Vagina (tissue), 2 donors: ENCODE results near the gene MEF2C.

Experiments
- CTCF ChIP-seq, 3 experiments: fragments of 450-650 bp in 2 of 3; fragments of 200-600 bp in 1 of 3; sonication (generic) in 1 of 3; IDR thresholded peaks; one replicate each; pipeline ENCODE4 v1.5.1; 2017 to 2019; ENCODE audit warnings: antibody characterized with exemption in 3 of 3, mild to moderate bottlenecking in 2 of 3, moderate library complexity in 2 of 3
- POLR2A ChIP-seq, 2 donors: fragments of 450-650 bp; IDR thresholded peaks; one replicate each; pipeline ENCODE4 v1.6.1; 2017; ENCODE audit warnings: antibody characterized with exemption in 2 of 2, mild to moderate bottlenecking in 2 of 2, moderate library complexity in 2 of 2
- POLR2AphosphoS5 ChIP-seq, 2 donors: sonication (generic); formaldehyde crosslinking; IDR thresholded peaks; one replicate each; pipeline ENCODE4 v1.9.0; 2017; ENCODE audit warnings: antibody characterized with exemption in 2 of 2, mild to moderate bottlenecking in 2 of 2, low read depth in 1 of 2; ENCODE audit not compliant: insufficient read depth in 1 of 2

- no peak for TF ChIP-seq CTCF (IDR thresholded peaks at IDR 0.05)
- no peak for TF ChIP-seq POLR2AphosphoS5 (IDR thresholded peaks at IDR 0.05; ENCODE audit: insufficient read depth in 1 of 2, low read depth in 1 of 2)
- TF ChIP-seq POLR2A (IDR thresholded peaks at IDR 0.05), result no peak
Measured at GRCh38 chr5:88860501-88860900, 22.5 kb downstream of the MEF2C start.
